HEK293T (cell line): ENCODE results near the gene UBXN2A.

Experiments used
- ARNT ChIP-seq: fragments of 450-650 bp; IDR thresholded peaks from 2 replicates; pipeline ENCODE4 v1.6.1; 2017; ENCODE audit warnings: mild to moderate bottlenecking
- BHLHE40 ChIP-seq: fragments of 450-650 bp; IDR thresholded peaks from 2 replicates; pipeline ENCODE4 v1.6.1; 2016; ENCODE audit warnings: mild to moderate bottlenecking, moderate library complexity, borderline replicate concordance
- CTBP1 ChIP-seq: fragments of 450-650 bp; IDR thresholded peaks from 2 replicates; pipeline ENCODE4 v1.6.1; 2016; ENCODE audit warnings: borderline replicate concordance
- ELF4 ChIP-seq: fragments of 450-650 bp; IDR thresholded peaks from 2 replicates; pipeline ENCODE4 v1.6.1; 2017; ENCODE audit warnings: antibody characterized with exemption
- FOXA1 ChIP-seq: fragments of 450-650 bp; IDR thresholded peaks from 2 replicates; pipeline ENCODE4 v1.6.1; 2016; ENCODE audit warnings: mild to moderate bottlenecking
- FOXM1 ChIP-seq: fragments of 450-650 bp; IDR thresholded peaks from 2 replicates; pipeline ENCODE4 v1.6.1; 2017; ENCODE audit warnings: mild to moderate bottlenecking, borderline replicate concordance
- HDGF ChIP-seq: fragments of 450-650 bp; IDR thresholded peaks from 2 replicates; pipeline ENCODE4 v1.6.1; 2017; ENCODE audit warnings: antibody characterized with exemption, borderline replicate concordance
- NFRKB ChIP-seq: fragments of 450-650 bp; IDR thresholded peaks from 2 replicates; pipeline ENCODE4 v1.6.1; 2016; ENCODE audit warnings: mild to moderate bottlenecking, moderate library complexity
- PKNOX1 ChIP-seq: fragments of 450-650 bp; IDR thresholded peaks from 2 replicates; pipeline ENCODE4 v1.6.1; 2016
- SP1 ChIP-seq: fragments of 450-650 bp; IDR thresholded peaks from 2 replicates; pipeline ENCODE4 v1.6.1; 2017
- SUZ12 ChIP-seq: fragments of 450-650 bp; IDR thresholded peaks from 2 replicates; pipeline ENCODE4 v1.6.1; 2016; ENCODE audit warnings: mild to moderate bottlenecking
- TARDBP ChIP-seq: fragments of 450-650 bp; IDR thresholded peaks from 2 replicates; pipeline ENCODE4 v1.6.1; 2016

- no peak for TF ChIP-seq PKNOX1
- no peak for TF ChIP-seq BHLHE40
- TF ChIP-seq SP1 = no peak
- TF ChIP-seq HDGF = no peak
- no peak for TF ChIP-seq ARNT
- no peak for TF ChIP-seq SUZ12
- TF ChIP-seq FOXM1 = no peak
- TF ChIP-seq CTBP1 = no peak
- TF ChIP-seq ELF4 = no peak
- TF ChIP-seq FOXA1 = no peak
- no peak for TF ChIP-seq TARDBP
- no peak for TF ChIP-seq NFRKB
Observed at GRCh38 chr2:24024996-24025663, 84.9 kb downstream of the UBXN2A start.
